ENCODE measurements around the gene MPC1L.
"Not testable (repeated sequence)": the region's sequence is repeated elsewhere in the genome, so short reads cannot be mapped to it uniquely, and the experiment has no call there.

The MPC1L gene

DNA sequence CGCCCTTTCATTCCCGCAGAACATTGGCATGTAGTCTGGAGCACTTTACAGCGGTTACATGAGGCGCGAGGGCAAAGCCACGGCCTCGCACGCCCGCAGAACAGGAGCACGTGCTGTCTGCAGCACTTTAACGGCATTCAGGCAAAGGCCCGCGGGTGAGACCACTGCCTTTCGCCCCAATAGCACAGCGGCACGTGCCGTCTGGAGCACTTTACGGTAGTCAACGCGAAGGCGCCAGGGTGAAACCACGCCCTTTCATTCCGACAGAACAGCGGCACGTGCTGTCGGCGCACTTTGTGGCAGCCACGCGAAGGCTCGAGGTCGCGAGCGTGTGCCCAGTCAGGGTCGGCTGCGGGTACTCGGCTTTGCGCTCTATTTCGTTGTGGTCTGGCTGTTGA, at the start of gene MPC1L:
Gene MPC1L, plus strand, starts transcription at position 290 of the 398 bp plus-strand sequence. CDS start 138 bp downstream, outside the sequence.
- Histone ChIP-seq H3K9me3 (ENCODE audit: control insufficient read depth, low read depth, low read length) (no peaks in the 10 kb centered on the region), H3K9ac (ENCODE audit: low read length) (no peak within 1 kb of the TSS), H3K27me3 (ENCODE audit: control insufficient read depth, insufficient read depth, low read length) (no peaks in the 10 kb centered on the region), H3K4me1 (ENCODE audit: control insufficient read depth, low read depth, low read length) (no peaks in the 10 kb centered on the region), H3K27ac (ENCODE audit: low read length) (no peak within 1 kb of the TSS), H3K4me3 (ENCODE audit: low read length) (no peak within 1 kb of the TSS), H3K36me3 (ENCODE audit: control insufficient read depth, low read depth, low read length) (no peaks in the 10 kb centered on the region)

DNA sequence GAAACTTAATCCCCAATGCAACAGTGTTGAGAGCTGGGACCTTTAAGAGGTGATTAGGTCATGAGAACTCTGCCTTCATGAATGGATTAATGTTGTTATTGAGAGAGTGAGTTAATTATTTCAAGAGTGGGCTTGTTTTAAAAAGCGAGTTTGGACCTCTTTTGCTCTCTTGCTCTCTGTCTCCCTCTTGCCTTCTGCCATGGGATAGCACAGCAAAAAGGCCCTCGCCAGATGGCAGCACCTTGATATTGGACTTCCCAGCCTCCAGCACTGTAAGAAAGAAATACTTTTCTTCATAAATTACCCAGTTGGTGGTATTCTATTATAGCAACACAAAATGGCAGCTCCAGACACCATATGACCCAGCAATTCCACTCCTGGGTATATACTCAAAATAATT, 49.5 kb upstream of the MPC1L start:
- Histone ChIP-seq H3K9me3 (ENCODE audit: control insufficient read depth, low read depth, low read length) (no peaks in the 10 kb centered on the region), H3K9ac (ENCODE audit: low read length) (no peak overlapping the region), H3K4me1 (ENCODE audit: control insufficient read depth, low read depth, low read length) (no peaks in the 10 kb centered on the region)

DNA sequence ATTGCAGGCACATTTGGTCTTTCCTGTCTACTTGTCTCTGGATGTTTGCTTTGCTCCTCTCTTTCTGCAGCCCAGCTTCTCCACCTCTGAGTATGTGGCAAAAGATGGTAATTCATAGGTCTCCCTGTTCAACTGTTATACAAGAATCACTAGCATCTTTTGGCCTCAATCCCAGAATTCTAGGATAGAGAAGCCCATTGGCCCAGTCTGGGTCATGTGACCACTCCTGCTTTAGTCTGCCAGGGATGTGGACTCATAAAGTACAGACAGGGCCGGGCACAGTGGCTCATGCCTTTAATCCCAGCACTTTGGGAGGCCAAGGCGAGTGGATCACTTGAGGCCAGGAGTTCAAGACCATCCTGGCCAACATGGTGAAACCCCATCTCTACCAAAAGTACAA, 47.8 kb upstream of the MPC1L start:
- not testable (repeated sequence) for H3K27ac ChIP-seq (ENCODE audit: low read length); H3K4me3 ChIP-seq (ENCODE audit: low read length); H3K9me3 ChIP-seq (ENCODE audit: control insufficient read depth, low read depth, low read length); H3K9ac ChIP-seq (ENCODE audit: low read length); H3K36me3 ChIP-seq (ENCODE audit: control insufficient read depth, low read depth, low read length); H3K27me3 ChIP-seq (ENCODE audit: control insufficient read depth, insufficient read depth, low read length); H3K4me1 ChIP-seq (ENCODE audit: control insufficient read depth, low read depth, low read length)

More for the DNA sequence above, 49.5 kb upstream of the MPC1L start:
- Histone ChIP-seq H3K4me3 (ENCODE audit: low read length) (no peak overlapping the region), H3K27me3 (ENCODE audit: control insufficient read depth, insufficient read depth, low read length) (no peaks in the 10 kb centered on the region), H3K36me3 (ENCODE audit: control insufficient read depth, low read depth, low read length) (no peaks in the 10 kb centered on the region), H3K27ac (ENCODE audit: low read length) (no peak overlapping the region)

DNA sequence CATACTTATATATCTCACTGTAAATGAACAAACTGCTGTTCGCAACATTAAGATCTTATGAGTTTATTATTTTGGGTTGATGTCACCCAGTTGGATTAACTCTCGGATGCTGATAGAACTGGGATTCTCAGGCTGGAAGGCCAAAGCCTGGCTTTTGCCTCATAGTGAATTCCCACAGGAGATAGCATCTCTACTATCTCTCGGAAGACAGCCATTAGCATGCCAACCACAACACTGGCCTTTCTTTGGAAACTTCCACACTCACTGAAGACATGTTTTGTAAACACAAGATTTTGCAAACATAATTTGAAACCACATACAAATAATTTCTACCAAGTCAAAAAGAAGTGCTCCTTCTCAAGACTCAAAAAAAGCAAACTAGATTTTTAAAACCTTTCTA, 46.9 kb upstream of the MPC1L start:
- no peaks in the 10 kb centered on the region for H3K9me3 ChIP-seq (ENCODE audit: control insufficient read depth, low read depth, low read length)
- no peak overlapping the region for H3K4me3 ChIP-seq (ENCODE audit: low read length)
- no peak overlapping the region for H3K9ac ChIP-seq (ENCODE audit: low read length)
- no peaks in the 10 kb centered on the region for H3K27me3 ChIP-seq (ENCODE audit: control insufficient read depth, insufficient read depth, low read length)
- H3K36me3 ChIP-seq (ENCODE audit: control insufficient read depth, low read depth, low read length): no peaks in the 10 kb centered on the region
- H3K27ac ChIP-seq (ENCODE audit: low read length): no peak overlapping the region
- no peaks in the 10 kb centered on the region for H3K4me1 ChIP-seq (ENCODE audit: control insufficient read depth, low read depth, low read length)

DNA sequence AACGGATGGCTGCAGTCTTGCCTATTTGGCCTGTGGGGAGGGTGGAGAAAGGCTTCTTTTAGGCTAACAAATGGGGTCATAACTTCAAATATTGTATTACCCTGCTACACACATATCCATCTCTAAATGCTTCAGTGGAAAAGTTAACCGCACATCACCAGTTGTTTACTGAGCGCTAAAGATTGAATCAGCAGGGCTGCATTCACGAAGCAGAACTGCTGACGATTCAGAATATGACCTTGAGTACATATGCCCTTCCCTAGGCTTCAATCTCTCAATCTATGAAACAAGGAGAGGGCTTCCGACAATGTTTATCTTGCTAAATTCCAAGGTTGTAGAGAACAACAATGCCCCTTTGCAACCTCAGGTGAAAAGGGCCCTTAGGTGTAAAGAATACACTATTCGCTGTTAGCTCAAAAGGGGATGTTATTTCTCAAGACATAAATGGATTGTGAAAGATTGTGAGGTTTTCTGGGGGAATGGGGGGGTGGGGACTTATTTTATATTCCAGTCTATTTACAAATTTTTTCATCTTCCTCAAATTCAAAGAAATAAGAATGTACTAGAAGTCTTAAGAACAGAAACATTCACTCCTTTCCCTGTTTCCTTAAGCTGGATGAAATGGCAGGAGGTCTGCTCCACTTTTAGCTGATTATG, 45.1 kb upstream of the MPC1L start:
- Histone ChIP-seq H3K9ac (ENCODE audit: low read length) (no peak overlapping the region), H3K36me3 (ENCODE audit: control insufficient read depth, low read depth, low read length) (no peaks in the 10 kb centered on the region), H3K27ac (ENCODE audit: low read length) (no peak overlapping the region), H3K4me1 (ENCODE audit: control insufficient read depth, low read depth, low read length) (peaks cover 3% of the 10 kb centered on the region), H3K4me3 (ENCODE audit: low read length) (no peak overlapping the region), H3K9me3 (ENCODE audit: control insufficient read depth, low read depth, low read length) (no peaks in the 10 kb centered on the region), H3K27me3 (ENCODE audit: control insufficient read depth, insufficient read depth, low read length) (no peaks in the 10 kb centered on the region)

DNA sequence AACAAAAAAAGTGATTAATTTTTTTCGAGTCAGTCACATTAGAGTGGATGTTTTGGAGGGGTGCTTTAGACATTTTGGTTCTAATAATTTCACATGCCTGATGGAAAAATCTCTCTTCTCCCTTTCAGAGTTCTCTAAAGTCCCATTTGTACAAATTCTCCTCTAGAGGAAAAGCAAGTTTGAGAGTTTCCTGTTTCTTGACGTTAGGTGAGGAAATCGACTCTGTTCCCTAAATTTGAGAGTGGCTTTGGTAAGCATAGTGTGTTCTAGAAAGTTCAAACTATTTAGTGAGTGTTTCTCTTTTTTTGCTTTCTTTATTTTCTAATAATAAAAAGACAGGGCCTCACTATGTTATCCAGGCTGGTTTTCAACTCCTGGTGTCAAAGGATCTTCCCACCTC, 44.1 kb upstream of the MPC1L start:
- H3K27me3 ChIP-seq (ENCODE audit: control insufficient read depth, insufficient read depth, low read length): no peaks in the 10 kb centered on the region
- no peak overlapping the region for H3K4me3 ChIP-seq (ENCODE audit: low read length)
- H3K36me3 ChIP-seq (ENCODE audit: control insufficient read depth, low read depth, low read length): no peaks in the 10 kb centered on the region
- H3K9me3 ChIP-seq (ENCODE audit: control insufficient read depth, low read depth, low read length): no peaks in the 10 kb centered on the region
- no peak overlapping the region for H3K27ac ChIP-seq (ENCODE audit: low read length)
- H3K9ac ChIP-seq (ENCODE audit: low read length): no peak overlapping the region
- peaks cover 3% of the 10 kb centered on the region for H3K4me1 ChIP-seq (ENCODE audit: control insufficient read depth, low read depth, low read length)

DNA sequence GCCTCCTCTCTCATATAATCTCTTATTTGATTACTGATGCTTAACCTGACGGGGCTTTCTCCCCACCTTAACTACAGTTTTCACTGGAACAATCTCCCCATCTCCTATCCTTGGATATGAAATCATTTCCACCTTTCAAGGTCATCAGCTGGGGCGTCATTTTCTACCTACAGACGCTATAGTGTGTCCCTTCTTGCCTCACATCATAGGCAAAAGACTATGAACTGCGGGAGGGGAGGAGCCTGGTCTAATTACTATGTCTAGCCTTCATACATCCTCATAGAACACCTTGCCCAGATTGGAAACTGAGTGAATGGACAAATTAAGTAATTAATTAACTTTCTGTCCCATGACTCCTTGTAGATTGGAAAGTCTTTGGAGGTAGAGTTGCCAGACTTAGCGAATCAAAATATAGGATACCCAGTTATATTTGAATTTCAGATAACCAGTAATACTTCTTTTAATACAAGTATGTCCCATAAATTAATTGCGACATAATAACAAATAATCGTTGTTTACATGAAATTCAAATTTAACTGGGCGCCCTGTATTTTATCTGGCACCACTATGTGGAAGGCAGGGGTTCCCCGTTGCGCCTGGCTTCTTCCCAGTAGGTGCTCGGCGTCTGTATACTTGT, 43.2 kb upstream of the MPC1L start:
- H3K27me3 ChIP-seq (ENCODE audit: control insufficient read depth, insufficient read depth, low read length): no peaks in the 10 kb centered on the region
- no peaks in the 10 kb centered on the region for H3K9me3 ChIP-seq (ENCODE audit: control insufficient read depth, low read depth, low read length)
- H3K9ac ChIP-seq (ENCODE audit: low read length): no peak overlapping the region
- no peak overlapping the region for H3K27ac ChIP-seq (ENCODE audit: low read length)
- H3K4me3 ChIP-seq (ENCODE audit: low read length): peak overlapping the region; percentile 66
- H3K36me3 ChIP-seq (ENCODE audit: control insufficient read depth, low read depth, low read length): no peaks in the 10 kb centered on the region
- peaks cover 3% of the 10 kb centered on the region for H3K4me1 ChIP-seq (ENCODE audit: control insufficient read depth, low read depth, low read length)

DNA sequence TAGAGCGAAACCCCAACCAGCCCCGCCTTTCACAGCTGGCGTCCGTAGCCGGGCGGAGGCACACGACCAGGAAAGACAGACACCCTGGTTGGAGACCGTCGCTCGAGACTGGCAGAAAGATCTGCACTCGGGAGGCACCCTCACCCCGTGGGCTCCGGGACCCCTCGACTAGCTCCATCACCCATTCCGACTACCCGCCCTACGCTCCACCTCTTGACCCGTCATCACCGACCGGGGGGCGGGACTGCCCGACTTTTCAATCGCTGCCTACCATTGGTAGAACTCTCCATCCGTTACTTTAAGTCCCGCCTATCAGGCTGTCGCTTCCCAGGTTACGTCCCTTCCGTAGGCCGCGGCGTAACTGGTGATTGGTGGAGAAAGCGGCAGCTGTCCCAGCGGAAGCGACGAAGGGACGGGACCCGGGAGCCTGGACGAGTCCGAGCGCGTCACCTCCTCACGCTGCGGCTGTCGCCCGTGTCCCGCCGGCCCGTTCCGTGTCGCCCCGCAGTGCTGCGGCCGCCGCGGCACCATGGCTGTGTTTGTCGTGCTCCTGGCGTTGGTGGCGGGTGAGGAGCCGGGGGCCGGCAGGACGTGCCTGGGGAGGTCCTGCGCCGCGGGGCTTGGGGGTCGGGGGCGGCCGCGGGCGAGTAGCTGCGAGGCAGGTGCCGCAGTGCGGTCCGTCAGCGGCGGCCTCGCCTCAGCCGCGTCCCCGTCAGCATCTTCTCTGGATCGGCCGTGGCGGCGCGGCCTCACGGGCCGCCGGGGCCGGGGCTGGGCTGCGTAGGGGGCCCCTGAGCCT, 42.5 kb upstream of the MPC1L start, which contains the start of gene ATP6AP2:
Gene ATP6AP2, plus strand, starts transcription at position 434 of the 799 bp plus-strand sequence. Its CDS starts 96 bp downstream, at position 530.
- peaks cover 3% of the 10 kb centered on the region for H3K4me1 ChIP-seq (ENCODE audit: control insufficient read depth, low read depth, low read length)
- no peaks in the 10 kb centered on the region for H3K27me3 ChIP-seq (ENCODE audit: control insufficient read depth, insufficient read depth, low read length)
- H3K9ac ChIP-seq (ENCODE audit: low read length): no peak within 1 kb of the TSS
- peak within 1 kb of the TSS; percentile 66 for H3K4me3 ChIP-seq (ENCODE audit: low read length)
- H3K36me3 ChIP-seq (ENCODE audit: control insufficient read depth, low read depth, low read length): no peaks in the 10 kb centered on the region
- H3K27ac ChIP-seq (ENCODE audit: low read length): no peak within 1 kb of the TSS
- no peaks in the 10 kb centered on the region for H3K9me3 ChIP-seq (ENCODE audit: control insufficient read depth, low read depth, low read length)

DNA sequence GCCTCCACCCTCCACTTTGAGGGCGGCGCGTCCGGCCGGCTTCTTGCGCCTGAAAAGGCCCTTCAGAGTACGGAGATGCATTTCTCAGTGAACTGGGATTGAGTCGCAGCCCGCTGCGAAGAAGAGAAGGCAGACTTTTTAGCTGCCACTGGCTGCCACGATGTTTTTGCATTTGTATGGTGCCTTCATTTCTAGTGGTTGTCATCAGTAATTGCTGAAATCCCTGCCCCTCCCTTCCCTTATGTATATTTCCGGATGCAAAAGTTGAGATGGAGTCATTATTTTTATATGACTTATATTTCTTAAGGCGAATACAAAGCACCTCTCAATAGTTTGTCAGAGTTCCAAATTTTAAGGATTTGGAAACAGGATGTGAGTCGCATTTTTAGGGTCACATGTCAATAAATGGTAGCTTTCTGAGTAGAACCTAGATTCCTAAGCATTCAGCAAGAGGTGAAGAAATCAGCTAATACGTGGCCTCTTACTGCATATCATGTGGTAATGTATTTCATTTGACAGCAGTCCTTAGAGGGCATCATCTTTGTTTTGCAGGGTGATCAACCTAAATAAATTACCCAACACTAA, 41.8 kb upstream of the MPC1L start:
- Histone ChIP-seq H3K9me3 (ENCODE audit: control insufficient read depth, low read depth, low read length) (no peaks in the 10 kb centered on the region), H3K9ac (ENCODE audit: low read length) (no peak overlapping the region), H3K27ac (ENCODE audit: low read length) (no peak overlapping the region), H3K36me3 (ENCODE audit: control insufficient read depth, low read depth, low read length) (no peaks in the 10 kb centered on the region), H3K4me3 (ENCODE audit: low read length) (peak overlapping the region; percentile 66), H3K4me1 (ENCODE audit: control insufficient read depth, low read depth, low read length) (peaks cover 3% of the 10 kb centered on the region), H3K27me3 (ENCODE audit: control insufficient read depth, insufficient read depth, low read length) (no peaks in the 10 kb centered on the region)

DNA sequence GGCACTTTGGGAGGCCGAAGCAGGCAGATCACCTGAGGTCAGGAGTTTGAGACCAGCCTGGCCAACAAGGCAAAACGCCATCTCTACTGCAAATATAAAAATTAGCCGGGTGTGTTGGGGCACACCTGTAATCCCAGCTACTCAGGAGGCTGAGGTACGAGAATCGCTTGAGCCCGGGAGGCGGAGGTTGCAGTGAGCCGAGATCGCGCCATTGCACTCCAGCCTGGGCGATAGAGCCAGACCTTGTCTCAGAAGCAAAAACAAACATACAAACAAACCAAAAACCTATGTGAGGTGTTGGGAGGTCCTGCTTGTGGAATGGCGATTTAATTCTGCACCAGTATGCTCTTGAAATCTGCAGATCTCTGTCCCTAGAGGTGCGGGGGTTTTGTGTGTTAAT, 41.0 kb upstream of the MPC1L start:
- not testable (repeated sequence) for H3K9me3 ChIP-seq (ENCODE audit: control insufficient read depth, low read depth, low read length); H3K27me3 ChIP-seq (ENCODE audit: control insufficient read depth, insufficient read depth, low read length); H3K36me3 ChIP-seq (ENCODE audit: control insufficient read depth, low read depth, low read length); H3K27ac ChIP-seq (ENCODE audit: low read length); H3K9ac ChIP-seq (ENCODE audit: low read length); H3K4me1 ChIP-seq (ENCODE audit: control insufficient read depth, low read depth, low read length)
- peak overlapping the region; percentile 66 for H3K4me3 ChIP-seq (ENCODE audit: low read length)

DNA sequence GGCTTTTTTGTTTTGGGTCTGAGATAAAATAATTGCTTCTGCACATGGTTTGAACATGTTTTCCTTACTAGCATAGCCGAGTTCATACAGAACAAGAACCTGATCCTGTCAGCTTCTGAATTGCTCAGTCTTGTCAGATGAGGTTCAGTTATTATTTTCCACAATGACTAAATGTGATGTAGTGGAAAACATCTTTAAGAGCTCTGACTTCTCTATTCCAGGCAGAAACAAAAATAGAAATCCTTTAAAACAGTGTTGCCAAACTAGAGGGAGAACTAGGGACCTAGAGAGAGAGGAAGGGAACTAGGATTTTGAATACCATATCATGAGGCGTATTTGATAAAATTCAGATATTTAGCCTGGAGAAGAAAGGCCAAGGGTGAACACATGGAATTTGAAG, 40.4 kb upstream of the MPC1L start:
- Histone ChIP-seq H3K4me1 (ENCODE audit: control insufficient read depth, low read depth, low read length) (peaks cover 3% of the 10 kb centered on the region), H3K36me3 (ENCODE audit: control insufficient read depth, low read depth, low read length) (no peaks in the 10 kb centered on the region), H3K9ac (ENCODE audit: low read length) (no peak overlapping the region), H3K27ac (ENCODE audit: low read length) (no peak overlapping the region), H3K9me3 (ENCODE audit: control insufficient read depth, low read depth, low read length) (no peaks in the 10 kb centered on the region), H3K4me3 (ENCODE audit: low read length) (no peak overlapping the region), H3K27me3 (ENCODE audit: control insufficient read depth, insufficient read depth, low read length) (no peaks in the 10 kb centered on the region)

Measured in iPS-18a (cell line).